Keratinocyte (primary cell): ENCODE data around the gene GPR65. TPM values are rescaled to one million over a fixed set of nuclear protein-coding genes. Genes with fewer than 3 reads are reported as not detected.

ENCODE experiments used
- DNase-seq: peaks from one replicate; pipeline ENCODE4 v3.0.0-alpha.2; 2011; ENCODE audit warnings: low read depth, missing footprints, low spot score
- FAIRE-seq: peaks from 2 replicates; lab custom pipeline; 2011; peaks lifted over from hg19 to GRCh38; lab: Jason Lieb, UNC
- H2AFZ ChIP-seq: 2 replicates; pipeline ENCODE4 v1.6.0; 2012; ENCODE audit warnings: low read length, control low read depth, inconsistent platforms; ENCODE audit not compliant: control insufficient read depth
- H3K27ac ChIP-seq: 2 replicates; pipeline ENCODE4 v1.5.1; 2011; ENCODE audit warnings: low read length; ENCODE audit not compliant: control insufficient read depth, insufficient read depth
- H3K27me3 ChIP-seq: 3 replicates; pipeline ENCODE4 v1.6.0; 2011; ENCODE audit warnings: low read length; ENCODE audit not compliant: control insufficient read depth, insufficient read depth; ENCODE audit errors: extremely low read depth
- H3K36me3 ChIP-seq, 2 experiments: 2 replicates in 1 of 2; 3 replicates in 1 of 2; pipeline ENCODE4 v1.5.1; 2011; ENCODE audit warnings: low read length in 2 of 2, mild to moderate bottlenecking in 1 of 2; ENCODE audit not compliant: control insufficient read depth in 2 of 2, insufficient read depth in 2 of 2; ENCODE audit errors: extremely low read depth in 1 of 2
- H3K4me1 ChIP-seq: 3 replicates; pipeline ENCODE4 v1.5.1; 2011; ENCODE audit warnings: low read length; ENCODE audit not compliant: control insufficient read depth, insufficient read depth; ENCODE audit errors: extremely low read depth
- H3K4me2 ChIP-seq: 3 replicates; pipeline ENCODE4 v1.6.0; 2011; ENCODE audit warnings: low read depth, low read length; ENCODE audit not compliant: control insufficient read depth, insufficient read depth; ENCODE audit errors: extremely low read depth
- H3K4me3 ChIP-seq, 3 experiments: fragments of 200-600 bp in 1 of 3; sonication (generic) in 1 of 3; 2 replicates in 2 of 3; 3 replicates in 1 of 3; pipeline ENCODE4 v1.5.1; 2011 to 2016; ENCODE audit warnings: low read length in 3 of 3, mild to moderate bottlenecking in 3 of 3, control low read depth in 2 of 3, inconsistent platforms in 1 of 3, low read depth in 1 of 3, mixed read lengths in 1 of 3, mixed run types in 1 of 3, moderate library complexity in 1 of 3; ENCODE audit not compliant: control insufficient read depth in 2 of 3, insufficient read depth in 2 of 3; ENCODE audit errors: extremely low read depth in 1 of 3
- H3K79me2 ChIP-seq: 2 replicates; pipeline ENCODE4 v1.6.0; 2012; ENCODE audit warnings: low read length; ENCODE audit not compliant: control insufficient read depth, insufficient read depth
- H3K9ac ChIP-seq: 3 replicates; pipeline ENCODE4 v1.6.0; 2011; ENCODE audit warnings: low read length; ENCODE audit not compliant: control insufficient read depth, insufficient read depth; ENCODE audit errors: extremely low read depth
- H3K9me1 ChIP-seq: 3 replicates; pipeline ENCODE4 v1.6.0; 2011; ENCODE audit warnings: low read length; ENCODE audit not compliant: control insufficient read depth, insufficient read depth; ENCODE audit errors: extremely low read depth
- H3K9me3 ChIP-seq: 2 replicates; pipeline ENCODE4 v1.5.1; 2012; ENCODE audit warnings: low read depth, low read length; ENCODE audit not compliant: control insufficient read depth
- H4K20me1 ChIP-seq: 3 replicates; pipeline ENCODE4 v1.6.0; 2011; ENCODE audit warnings: low read length; ENCODE audit not compliant: control insufficient read depth, insufficient read depth; ENCODE audit errors: extremely low read depth
- CTCF ChIP-seq, 3 experiments: IDR thresholded peaks in 1 of 3; conservative IDR thresholded peaks in 1 of 3; optimal IDR thresholded peaks in 1 of 3; 2 replicates in 2 of 3; 3 replicates in 1 of 3; pipeline versions ENCODE3 to v1.5.1; 2011; ENCODE audit warnings: low read length in 3 of 3, mild to moderate bottlenecking in 3 of 3, moderate library complexity in 2 of 3, control low read depth in 1 of 3, inconsistent platforms in 1 of 3; ENCODE audit not compliant: insufficient read depth in 2 of 3; ENCODE audit errors: extremely low read depth in 1 of 3
- EZH2 ChIP-seq: IDR thresholded peaks from one replicate; pipeline ENCODE4 v1.6.1; 2012; ENCODE audit warnings: inconsistent platforms, mild to moderate bottlenecking, low read length, moderate library complexity
- dilution Hi-C: fragments of 300-500 bp; cut with MboI; formaldehyde crosslinking; loops from one replicate; pipeline ENCODE4 v1.7.0; 2020; ENCODE audit warnings: low sequenced_read_pairs; ENCODE audit not compliant: extremely low pct_ligation_motif_present
- polyA plus RNA-seq, 5 experiments: library from polyadenylated mRNA; depleted of rRNA in 3 of 5; stranded (reverse) in 3 of 5; stranded (forward) in 1 of 5; unstranded in 1 of 5; fragments of >200 nt; gene quantifications; 1 replicate in 1 of 5; 2 replicates in 3 of 5; 3 replicates in 1 of 5; pipeline versions ENCODE4 v1.2.1 to v1.2.3, GENCODE V29; 2011 to 2012; ENCODE audit warnings: missing spikeins in 2 of 5, low read depth in 1 of 5, low replicate concordance in 1 of 5

Gene GPR65
- polyA plus RNA-seq, 1 donor (not counting 4 experiments of a cell fraction or from before 2014, with no cell fraction given): not detected

DNA sequence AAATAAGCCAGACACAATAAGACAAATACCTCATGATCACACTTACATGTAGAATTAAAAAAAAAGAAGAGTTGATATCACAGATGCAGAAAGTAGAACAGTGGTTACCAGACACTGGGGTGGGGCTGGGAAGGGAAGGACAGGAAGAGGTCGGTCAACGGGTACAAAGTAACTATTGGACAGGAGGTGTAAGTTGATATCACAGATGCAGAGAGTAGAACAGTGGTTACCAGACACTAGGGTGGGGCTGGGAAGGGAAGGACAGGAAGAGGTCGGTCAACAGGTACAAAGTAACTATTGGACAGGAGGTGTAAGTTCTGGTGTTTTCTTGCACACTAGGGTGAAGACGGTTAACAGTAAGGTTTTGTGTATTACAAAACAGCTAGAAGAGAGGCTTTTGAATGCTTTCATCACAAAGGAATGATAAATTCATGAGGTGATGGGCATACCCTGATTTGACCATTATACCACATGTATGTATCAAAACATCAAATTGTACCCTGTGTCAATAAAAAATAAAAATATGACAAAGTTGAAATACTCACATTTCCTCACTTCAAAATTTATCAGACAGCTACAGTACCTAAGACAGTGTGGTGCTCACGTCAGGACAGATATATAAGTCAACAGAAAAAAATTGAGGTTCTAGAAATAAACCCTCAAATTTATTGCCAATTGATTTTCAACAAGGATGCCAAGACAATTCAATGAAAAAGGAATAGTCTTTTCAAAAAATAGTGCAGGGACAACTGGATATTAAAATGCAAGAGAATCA is 44.7 kb upstream of the GPR65 start:
- Histone ChIP-seq H3K9me3 (no peaks in the 10 kb centered on the region), H3K4me2 (no peak overlapping the region), H3K4me3 (no peak overlapping the region), H3K36me3 (no peaks in the 10 kb centered on the region), H3K9me1 (no peaks in the 10 kb centered on the region), H4K20me1 (no peaks in the 10 kb centered on the region), H3K27me3 (no peaks in the 10 kb centered on the region), H2AFZ (no peak overlapping the region), H3K4me1 (no peaks in the 10 kb centered on the region), H3K9ac (no peak overlapping the region), H3K79me2 (no peaks in the 10 kb centered on the region), H3K27ac (no peak overlapping the region)
- dilution Hi-C loops: no loop called here
- TF ChIP-seq CTCF (optimal IDR thresholded peaks at IDR 0.05 in 1 of 3, IDR thresholded peaks at IDR 0.05 in 1 of 3, conservative IDR thresholded peaks at IDR 0.05 in 1 of 3; ENCODE audit: extremely low read depth in 1 of 3, insufficient read depth in 2 of 3, low read length in 3 of 3): no peak
- TF ChIP-seq EZH2: no peak
- no peak for FAIRE-seq
- DNase-seq: no peak

- no peak overlapping the region for H3K4me2 ChIP-seq
- H3K27ac ChIP-seq: no peak overlapping the region
- no peaks in the 10 kb centered on the region for H3K36me3 ChIP-seq
- H3K4me3 ChIP-seq: no peak overlapping the region
- H3K79me2 ChIP-seq: no peaks in the 10 kb centered on the region
- no peaks in the 10 kb centered on the region for H3K27me3 ChIP-seq
- no peaks in the 10 kb centered on the region for H3K9me1 ChIP-seq
- no peaks in the 10 kb centered on the region for H4K20me1 ChIP-seq
- FAIRE-seq (no peak), DNase-seq (no peak)
- no peak overlapping the region for H3K9ac ChIP-seq
- no peaks in the 10 kb centered on the region for H3K4me1 ChIP-seq
- no peaks in the 10 kb centered on the region for H3K9me3 ChIP-seq
- TF ChIP-seq EZH2 (no peak), CTCF (optimal IDR thresholded peaks at IDR 0.05 in 1 of 3, IDR thresholded peaks at IDR 0.05 in 1 of 3, conservative IDR thresholded peaks at IDR 0.05 in 1 of 3; ENCODE audit: extremely low read depth in 1 of 3, insufficient read depth in 2 of 3, low read length in 3 of 3) (no peak)
- dilution Hi-C loops: no loop called here
- H2AFZ ChIP-seq: no peak overlapping the region
Observed at GRCh38 chr14:87961246-87961645, 43.7 kb upstream of the GPR65 start.
